ENCODE measurements around the gene CS. TPM values are rescaled to one million over a fixed set of nuclear protein-coding genes. Genes with fewer than 3 reads are reported as not detected.

Gene CS
- polyA plus RNA-seq, 3 donors, result 216 to 220 (median 217) TPM

DNA sequence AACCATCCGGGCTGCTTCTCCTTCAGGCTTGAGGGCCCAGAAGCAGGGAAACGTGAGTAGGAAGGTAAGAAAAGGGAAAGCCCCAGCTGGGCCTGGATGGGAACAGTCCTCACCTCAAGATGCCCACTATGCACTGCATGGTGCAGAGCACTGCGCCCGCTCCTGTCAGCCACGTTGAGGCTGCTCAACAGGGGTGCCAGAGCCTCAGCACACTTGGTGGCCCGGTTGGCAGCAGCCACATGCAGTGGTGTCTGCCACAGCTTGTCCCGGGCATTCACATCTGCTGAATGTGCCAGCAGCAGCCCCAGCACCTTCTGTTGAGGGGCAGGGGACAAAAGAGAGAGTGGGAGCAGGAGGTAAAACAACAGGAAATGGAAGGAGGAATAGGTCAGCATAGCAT is 44.5 kb downstream of the CS start:
- DNase-seq (ENCODE audit: low read depth in 3 of 3, low spot score in 2 of 3), result no peak

DNA sequence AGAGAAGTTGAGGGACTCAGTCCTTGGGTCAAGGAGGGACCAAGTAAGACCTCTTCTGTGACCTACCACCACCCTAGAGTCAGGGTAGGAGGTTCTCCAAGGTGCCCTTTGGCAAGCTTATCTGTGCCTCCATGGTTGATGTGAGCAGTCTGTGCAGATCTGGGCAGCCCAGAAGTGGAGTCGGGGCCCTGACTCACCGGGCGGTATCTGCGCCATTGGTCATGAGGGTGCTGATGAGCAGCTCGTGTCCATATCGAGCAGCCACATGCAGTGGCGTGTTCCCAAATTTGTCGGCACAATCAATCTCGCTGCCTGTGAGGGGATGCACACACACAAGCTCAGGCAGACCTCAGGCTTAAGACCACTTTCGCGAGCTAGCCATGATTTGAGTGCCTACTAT is 47.0 kb downstream of the CS start:
- no peak for DNase-seq (ENCODE audit: low read depth in 3 of 3, low spot score in 2 of 3)

DNA sequence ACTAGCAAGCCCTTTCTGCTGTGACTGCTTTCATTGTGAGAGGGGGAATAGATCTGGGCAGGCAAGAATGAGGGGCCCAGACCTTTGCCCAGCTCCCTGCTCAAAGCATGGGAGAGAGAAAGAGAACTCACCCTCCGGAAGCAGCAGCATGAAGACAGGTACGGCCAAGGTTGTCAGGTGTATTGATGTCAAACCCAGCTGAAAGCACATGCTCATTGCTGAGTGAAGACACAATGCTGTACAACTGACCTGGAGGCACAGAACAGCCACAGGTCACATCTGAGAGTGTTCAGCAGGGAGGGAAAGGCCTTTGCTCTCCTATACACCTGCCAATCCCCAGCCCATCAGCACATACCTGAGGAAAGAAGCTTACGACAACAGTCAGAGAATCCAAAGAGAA is 47.5 kb downstream of the CS start:
- no peak for DNase-seq (ENCODE audit: low read depth in 3 of 3, low spot score in 2 of 3)

DNA sequence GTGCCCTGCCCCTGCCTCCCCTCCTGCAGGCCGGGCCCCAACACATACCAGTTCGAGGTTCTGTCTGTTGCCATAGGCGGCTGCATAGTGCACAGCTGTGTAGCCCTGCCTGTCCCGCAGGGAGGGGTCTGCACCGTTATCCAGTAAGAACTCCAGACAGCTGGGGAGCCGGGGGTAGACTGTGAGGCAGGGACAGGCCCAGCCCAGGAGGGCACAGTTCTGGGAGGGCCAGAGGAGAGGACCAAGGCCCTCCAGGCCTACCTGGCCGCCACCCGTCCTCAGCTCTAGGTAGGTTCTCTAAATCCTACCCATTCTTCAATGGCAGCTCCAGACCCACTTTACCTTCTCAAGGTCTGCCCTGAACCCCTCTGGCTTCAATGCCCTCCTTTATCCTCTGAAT is 51.4 kb downstream of the CS start:
- no peak for DNase-seq (ENCODE audit: low read depth in 3 of 3, low spot score in 2 of 3)

DNA sequence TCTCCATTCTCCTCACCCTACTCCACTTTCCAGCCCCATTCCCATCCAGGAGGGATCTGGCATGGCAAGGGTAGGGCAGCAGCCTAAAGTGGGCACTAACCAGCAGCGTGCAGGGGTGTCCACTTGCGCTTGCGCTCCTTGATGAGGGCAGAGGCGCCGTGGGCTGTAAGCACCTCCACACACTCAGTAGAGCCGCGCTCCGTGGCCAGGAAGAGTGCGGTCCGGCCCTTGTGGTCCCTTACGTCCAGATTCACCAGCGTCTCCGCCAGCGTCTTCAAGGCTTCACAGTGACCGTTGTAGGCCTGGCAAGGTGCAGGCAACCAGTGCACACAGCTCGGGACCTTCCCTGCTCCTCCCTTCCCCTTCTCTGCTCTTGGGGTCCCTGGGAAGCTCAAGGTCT is 52.2 kb downstream of the CS start:
- DNase-seq (ENCODE audit: low read depth in 3 of 3, low spot score in 2 of 3), result no peak

DNA sequence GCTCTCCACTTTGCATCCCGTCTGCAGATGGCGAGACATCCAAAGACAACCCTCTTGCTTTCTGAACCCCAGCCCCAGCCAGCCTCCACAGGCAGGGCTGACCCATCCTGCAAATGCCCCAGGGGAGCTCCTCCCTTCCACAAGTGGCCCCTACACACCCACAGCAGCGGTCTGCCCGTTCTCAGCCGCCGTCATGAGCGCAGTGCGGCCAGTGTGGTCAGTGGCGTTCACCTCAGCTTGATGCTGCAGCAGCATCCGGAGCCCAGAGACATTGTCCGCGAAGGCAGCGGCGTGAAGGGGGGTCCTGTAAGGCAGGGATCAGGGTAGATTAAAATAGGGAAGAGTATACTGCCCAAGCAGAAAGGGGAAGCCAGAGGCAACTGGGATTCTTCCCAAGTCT is 55.6 kb downstream of the CS start:
- no peak for DNase-seq (ENCODE audit: low read depth in 3 of 3, low spot score in 2 of 3)

DNA sequence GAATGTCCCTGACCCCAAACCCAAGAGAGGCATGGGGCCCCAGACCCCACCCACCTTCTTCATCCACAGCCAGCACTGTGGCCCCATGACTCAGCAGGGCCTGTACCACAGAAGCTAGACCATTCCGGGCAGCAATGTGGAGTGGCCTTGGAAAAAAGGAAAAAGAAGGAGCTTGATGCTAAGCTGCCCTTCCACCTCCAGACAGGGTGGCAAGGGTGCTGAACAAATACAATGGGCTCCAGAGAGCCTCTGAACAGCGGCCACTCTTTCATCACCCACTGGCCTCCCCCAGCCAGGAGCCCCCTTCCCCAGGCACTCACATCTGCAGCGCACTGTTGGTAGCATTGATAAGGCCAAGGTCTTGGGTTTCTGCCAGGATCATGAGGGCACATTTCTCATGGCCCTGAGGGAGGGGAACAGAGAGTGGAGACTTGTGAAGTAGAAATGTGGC is 56.4 kb downstream of the CS start:
- DNase-seq (ENCODE audit: low read depth in 3 of 3, low spot score in 2 of 3), result no peak

DNA sequence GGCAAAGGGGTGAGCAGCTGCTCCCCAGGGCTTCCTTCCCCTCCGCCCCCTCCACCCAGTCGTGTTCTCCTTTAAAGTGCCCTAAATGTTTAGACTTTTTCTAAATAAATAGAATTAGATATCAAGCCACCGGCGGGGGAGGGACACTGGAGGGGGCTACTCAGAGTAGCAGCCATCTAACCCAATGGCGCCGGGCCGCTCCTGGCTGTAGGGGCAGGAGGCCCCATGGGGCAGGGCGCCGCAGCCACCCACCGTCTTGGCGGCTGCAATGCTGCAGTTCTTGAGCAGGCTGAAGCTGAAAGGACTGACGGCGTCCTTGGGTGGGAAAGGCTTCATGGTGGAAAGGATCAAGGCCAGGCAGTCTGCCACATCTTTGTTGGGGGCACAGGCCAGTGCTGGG is 57.1 kb downstream of the CS start:
- DNase-seq (ENCODE audit: low read depth in 3 of 3, low spot score in 2 of 3), result no peak

DNA sequence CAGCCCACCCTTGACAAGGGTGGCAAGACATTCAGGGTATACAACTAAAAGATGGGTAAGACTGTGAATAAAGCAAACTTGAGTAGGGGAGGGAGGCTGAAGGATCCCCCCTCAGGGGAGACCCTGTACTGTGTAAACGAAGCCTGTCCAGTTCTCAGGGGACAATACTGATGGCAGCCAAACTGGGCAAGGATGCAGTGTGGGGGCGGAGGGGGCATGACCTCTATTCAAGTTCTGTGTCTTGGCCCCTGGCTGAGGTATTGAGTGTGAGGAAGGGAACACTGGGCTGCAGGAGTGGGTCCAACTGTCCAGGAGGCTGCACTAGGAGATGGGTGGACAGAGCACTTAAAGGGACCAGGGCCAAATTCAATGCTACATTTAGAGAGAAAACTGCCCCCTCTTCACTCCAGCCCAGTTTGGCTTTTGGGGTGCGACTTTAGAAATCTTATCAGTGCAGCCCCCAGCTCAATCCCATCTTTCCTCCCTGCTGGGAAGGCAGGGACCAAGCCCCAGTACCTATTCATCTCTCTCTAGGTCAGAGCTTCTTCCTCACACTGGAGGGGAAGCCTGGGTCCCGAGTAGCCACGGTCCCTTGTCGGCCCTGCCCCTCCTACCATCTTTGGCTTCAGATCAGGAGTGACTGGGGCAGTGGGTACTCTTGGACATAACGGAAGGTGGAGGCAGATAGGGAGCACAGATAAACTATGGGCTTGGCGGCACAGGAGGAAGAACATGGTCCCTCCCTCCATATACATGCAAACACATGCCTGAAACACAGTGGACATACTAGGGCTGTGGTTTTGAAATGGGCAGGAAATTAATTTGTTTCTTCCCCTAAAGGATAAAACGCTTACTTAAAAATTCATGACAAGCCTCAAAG is 58.5 kb downstream of the CS start:
- DNase-seq (ENCODE audit: low read depth in 3 of 3, low spot score in 2 of 3), result no peak

DNA sequence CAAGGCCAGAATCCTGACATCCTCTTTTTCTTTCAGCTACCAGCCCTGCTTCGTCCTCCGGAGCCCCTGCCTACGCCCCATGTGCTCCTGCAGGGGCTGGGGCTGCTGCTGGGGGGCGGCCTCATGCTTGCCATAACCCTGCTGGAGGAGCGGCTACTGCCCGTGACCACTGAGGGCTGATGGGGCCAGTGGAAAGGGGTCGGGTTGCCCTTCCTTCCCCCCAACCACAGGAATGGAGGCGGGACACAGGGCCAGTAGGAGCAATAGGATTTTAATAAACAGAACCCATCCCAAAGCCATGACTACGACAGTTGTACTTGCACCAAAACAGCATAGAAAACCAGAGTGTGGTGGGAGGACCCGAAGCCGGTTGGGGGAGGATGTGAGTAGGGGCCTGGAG is 62.6 kb downstream of the CS start:
- no peak for DNase-seq (ENCODE audit: low read depth in 3 of 3, low spot score in 2 of 3)

DNA sequence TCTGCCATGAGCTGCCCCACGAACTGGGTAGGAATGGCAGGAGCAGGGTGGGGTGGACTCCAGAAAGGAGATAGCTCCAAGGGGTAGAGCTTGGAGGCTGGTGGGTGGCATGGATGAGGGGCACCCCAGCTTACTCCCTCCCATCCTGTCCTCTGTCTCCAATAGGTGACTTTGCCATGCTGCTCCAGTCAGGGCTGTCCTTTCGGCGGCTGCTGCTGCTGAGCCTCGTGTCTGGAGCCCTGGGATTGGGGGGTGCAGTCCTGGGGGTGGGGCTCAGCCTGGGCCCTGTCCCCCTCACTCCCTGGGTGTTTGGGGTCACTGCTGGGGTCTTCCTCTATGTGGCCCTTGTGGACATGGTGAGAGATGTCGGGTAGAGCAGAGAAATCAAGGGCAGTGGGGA is 63.1 kb downstream of the CS start:
- DNase-seq (ENCODE audit: low read depth in 3 of 3, low spot score in 2 of 3), result no peak

DNA sequence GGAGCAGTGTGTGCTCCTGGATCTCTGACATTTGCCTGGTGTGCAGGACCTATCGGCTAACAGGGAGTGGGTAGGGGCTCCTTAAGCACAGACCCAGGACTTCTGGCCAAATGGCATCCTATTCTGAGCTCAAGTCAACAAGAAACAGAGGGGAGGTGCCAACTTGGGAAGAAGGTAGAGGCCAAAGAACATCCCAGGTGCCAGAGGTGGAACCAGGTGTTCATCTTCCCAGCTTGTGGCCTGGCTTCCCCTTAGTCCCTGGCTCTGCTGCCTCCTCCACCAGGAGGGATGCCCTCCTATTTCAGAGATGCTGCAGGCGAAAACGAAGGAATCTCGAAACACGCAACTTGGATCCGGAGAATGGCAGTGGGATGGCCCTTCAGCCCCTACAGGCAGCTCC is 64.0 kb downstream of the CS start:
- DNase-seq (ENCODE audit: low read depth in 3 of 3, low spot score in 2 of 3), result no peak

DNA sequence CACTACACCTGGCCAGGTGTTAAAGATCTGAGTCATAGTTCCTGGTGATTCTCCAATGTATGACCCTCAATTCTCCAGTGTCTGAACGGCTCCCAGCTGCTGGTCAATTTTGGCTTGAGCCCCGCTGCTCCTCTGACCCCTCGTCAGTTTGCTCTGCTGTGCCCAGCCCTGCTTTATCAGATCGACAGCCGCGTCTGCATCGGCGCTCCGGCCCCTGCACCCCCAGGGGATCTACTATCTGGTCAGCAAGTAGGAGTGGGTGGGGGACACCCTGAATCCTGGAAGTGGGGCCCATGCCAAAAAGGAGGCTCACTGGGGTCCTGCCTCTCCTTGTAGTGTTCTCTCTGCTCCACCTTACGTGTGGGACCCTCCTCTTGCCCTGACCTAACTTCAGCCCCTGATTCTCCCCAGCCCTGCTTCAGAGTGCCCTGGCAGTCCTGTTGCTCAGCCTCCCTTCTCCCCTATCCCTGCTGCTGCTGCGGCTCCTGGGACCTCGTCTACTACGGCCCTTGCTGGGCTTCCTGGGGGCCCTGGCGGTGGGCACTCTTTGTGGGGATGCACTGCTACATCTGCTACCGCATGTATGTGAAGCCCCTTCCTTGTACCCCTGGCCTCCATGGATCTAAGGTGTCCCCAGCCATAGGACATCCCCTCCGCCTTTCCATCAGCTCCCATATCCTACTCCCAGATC is 65.2 kb downstream of the CS start:
- DNase-seq (ENCODE audit: low read depth in 3 of 3, low spot score in 2 of 3), result no peak

DNA sequence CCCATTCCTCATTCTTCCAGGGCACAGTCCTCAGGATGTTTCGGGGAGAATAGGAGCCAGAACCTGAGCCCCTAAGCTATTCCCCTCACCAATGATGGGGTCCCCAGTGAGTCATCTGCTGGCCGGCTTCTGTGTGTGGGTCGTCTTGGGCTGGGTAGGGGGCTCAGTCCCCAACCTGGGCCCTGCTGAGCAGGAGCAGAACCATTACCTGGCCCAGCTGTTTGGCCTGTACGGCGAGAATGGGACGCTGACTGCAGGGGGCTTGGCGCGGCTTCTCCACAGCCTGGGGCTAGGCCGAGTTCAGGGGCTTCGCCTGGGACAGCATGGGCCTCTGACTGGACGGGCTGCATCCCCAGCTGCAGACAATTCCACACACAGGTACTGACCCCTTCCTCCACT is 68.9 kb downstream of the CS start:
- DNase-seq (ENCODE audit: low read depth in 3 of 3, low spot score in 2 of 3), result no peak

DNA sequence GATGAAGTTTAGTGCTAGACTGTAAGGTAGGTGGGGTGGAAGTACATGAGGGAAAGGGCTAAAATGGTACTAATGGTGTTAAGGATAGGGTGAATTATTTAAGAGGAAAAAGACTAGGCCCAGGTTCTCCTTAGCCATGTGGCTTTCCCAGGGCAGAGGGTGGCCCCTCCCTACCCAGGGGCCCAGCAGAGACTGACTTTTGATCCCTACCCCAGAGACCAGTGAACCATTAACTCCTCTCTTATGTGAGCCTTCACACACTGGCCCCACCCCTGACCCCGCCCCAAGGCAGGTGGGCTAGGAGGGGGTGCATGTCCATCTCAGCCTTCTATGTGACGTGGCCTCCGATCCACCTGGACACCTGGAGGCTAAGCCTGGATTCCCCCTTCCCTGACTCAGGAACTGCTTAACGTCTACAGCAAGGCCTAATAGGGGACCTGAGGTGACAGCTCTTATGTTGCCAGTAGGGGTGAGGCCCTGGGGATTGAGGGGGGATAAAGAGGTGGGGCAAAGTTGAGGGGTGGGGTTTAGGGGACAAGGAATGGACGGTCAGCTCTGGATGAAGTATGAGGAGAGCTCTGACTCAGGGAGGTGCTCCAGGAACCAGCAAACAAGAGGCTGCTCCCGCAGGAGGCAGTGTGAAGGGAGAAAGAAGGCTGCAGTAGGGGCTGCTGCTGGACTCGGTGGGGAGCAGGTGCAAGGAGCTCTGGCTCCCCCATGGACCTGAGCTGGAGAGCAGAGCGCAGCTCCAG is 69.5 kb downstream of the CS start:
- DNase-seq (ENCODE audit: low read depth in 3 of 3, low spot score in 2 of 3), result no peak

DNA sequence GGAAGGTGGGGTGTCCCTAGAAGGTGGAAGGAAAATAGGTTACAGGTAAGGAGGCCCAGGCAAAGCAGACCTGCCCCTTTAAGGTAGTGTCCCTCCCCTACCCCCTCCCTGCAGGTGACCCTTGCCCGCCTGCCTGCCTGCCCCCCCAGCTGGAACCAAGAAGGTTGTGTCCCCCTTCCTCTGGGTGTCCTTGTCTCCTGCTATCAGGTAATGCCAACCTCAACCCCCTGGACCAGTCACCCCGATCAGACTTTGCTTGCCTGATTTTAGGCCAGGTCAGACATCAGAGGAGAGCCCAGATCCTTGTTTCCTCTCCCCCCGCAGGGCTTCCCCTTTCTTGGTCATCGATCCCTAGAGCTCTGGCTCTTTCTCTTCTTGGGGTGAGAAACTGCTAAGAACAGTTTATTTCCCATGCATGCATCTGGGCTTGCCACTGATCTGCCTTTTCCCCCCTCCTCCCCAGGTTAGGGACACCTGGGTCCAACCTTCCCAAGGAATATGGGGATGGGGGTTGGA is 70.2 kb downstream of the CS start, which contains the start of gene SLC39A5:
SLC39A5 (plus strand) TSS at position 136 of the 516 bp plus-strand sequence. CDS start 1,224 bp downstream, outside the sequence.
- DNase-seq (ENCODE audit: low read depth in 3 of 3, low spot score in 2 of 3), result no peak

DNA sequence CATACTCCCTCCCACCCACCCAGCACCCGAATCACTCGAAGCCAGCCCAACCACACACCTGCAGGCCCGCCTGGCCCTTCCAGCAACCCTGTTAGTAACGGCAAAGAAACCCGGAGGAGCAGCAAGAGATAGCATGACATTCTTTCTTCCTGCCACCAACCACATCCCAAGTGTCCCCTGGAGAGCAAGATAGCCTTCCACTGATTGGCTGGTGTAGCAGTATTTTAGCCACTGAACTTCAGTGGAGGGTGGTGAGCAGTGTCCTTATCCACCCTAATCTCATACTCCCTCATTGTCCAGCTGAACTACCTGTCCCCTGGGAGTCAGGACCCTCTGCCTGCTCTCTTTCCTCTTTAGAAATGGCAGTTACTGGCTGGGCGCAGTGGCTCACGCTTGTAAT is 71.0 kb downstream of the CS start:
- DNase-seq (ENCODE audit: low read depth in 3 of 3, low spot score in 2 of 3), result no peak

DNA sequence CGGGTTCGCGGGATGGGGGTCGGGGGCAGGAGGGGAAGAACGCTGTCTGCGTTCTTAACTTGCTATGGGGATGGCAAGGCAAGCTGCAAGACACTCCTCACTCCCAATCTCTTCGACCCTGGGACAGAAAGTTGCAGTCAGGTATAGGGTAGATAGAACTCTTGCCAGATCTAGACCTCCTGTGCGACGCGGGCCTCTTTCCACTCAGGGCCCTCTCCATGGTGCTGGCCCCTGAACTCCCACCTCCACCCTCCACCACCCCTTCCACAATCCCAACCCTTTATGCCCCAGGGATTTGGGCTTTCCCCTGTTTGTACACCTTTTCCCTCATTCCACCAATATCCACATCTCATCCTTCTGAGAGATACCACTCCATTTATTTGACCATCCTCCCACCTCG is 75.2 kb downstream of the CS start:
- no peak for DNase-seq (ENCODE audit: low read depth in 3 of 3, low spot score in 2 of 3)

DNA sequence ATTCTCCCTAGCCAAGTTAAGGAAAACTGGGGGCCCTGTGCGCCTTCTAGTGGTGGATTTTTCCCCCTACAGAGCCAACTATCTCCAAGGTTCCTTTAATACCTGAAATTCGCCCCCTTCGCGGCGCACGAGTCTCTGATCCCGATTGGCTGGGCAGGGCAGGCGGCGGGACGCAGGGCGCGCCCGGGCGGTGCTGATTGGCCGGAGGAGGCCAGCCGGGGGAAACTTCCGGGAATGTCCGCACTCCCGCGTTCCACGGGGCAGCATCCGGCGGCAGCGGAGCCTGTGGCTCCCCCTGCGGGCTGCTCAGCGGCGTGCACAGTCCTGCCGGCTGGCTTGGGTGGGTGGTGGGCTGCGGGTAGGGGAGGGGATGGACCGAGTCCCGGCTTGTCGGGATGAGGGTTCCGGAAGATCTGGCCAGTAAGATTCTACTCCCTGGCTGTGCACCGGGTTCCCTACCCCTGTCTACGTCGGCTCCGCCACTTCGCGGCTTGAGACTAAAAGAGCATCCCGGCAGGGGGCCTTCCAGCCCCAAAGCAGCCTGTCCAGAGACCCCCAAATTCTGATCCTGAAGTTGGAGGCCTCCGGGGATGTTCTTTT is 75.9 kb downstream of the CS start, which contains the start of gene NABP2:
NABP2 (plus strand) TSS at position 241 of the 600 bp plus-strand sequence. CDS start 515 bp downstream, outside the sequence.
- DNase-seq (ENCODE audit: low read depth in 3 of 3, low spot score in 2 of 3), result peak; percentile 94 to 97 (median 94)

DNA sequence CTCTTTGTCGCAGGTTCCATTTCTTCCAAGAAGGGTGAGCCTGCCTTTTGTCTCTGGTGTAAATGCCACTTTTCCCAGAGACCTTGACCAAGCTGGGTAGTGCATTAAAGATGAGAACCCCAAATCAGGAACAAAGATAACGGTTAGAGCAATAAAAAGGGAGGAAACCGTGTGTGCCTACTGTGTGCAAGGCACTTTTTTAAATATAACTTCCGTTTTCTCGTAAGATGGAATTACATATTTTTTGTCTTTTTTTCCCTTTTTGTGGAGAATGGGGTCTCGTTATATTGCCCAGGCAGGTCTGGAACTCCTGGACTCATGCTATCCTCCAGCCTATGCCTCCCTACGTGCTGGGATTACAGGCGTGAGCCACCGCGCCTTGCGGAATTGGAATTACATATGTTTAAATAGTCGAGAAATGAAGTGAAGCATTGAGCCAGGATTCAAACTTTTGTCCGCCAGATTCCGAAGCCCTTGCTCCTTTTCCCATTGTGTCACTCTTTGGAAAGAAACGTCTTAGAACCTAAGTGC is 76.5 kb downstream of the CS start:
- no peak for DNase-seq (ENCODE audit: low read depth in 3 of 3, low spot score in 2 of 3)
